BE2C (cell line): ENCODE measurements around the gene EYS.

Experiments
- DNase-seq: peaks from one replicate; pipeline ENCODE4 v3.0.0-alpha.2; 2020
- H3K27me3 ChIP-seq: fragments of 250-450 bp; sonication (Bioruptor Pico); 2 replicates; pipeline ENCODE4 v1.5.1; 2020; ENCODE audit warnings: mild to moderate bottlenecking
- H3K36me3 ChIP-seq: fragments of 250-450 bp; sonication (Bioruptor Pico); 2 replicates; pipeline ENCODE4 v1.5.1; 2020; ENCODE audit warnings: mild to moderate bottlenecking
- H3K4me1 ChIP-seq: fragments of 250-450 bp; sonication (Bioruptor Pico); 2 replicates; pipeline ENCODE4 v1.5.1; 2020
- H3K4me3 ChIP-seq: 2 replicates; pipeline ENCODE4 v1.5.1; 2011; ENCODE audit warnings: low read depth, low read length
- H3K9me3 ChIP-seq: fragments of 250-450 bp; sonication (Bioruptor Pico); 2 replicates; pipeline ENCODE4 v1.5.1; 2020
- TF ChIP-seq, protein P1 (sequence below): IDR thresholded peaks from 2 replicates; pipeline ENCODE4 v1.5.1; 2012; ENCODE audit warnings: mild to moderate bottlenecking, low read depth, low read length

Gene EYS

DNA sequence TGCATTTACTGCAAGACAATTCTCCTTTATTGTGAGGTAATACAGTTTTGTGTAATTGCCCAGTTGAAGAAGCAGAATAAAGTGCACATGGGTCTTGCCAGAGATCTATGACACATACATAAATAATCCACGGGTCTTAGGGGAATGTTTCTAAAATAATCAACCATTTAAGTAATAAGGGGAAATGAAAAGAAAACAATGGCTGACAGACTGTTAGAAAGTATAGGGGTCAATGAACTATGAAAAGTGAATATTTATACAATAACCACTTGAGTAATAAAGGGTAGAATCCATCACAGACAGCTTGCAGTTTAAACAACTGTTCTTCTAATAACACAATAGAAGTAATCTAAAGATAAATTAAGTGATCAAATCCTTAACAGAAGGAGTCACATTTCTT lies 477.2 kb downstream of the EYS start:
- H3K27me3 ChIP-seq = no peaks in the 10 kb centered on the region
- TF ChIP-seq, protein P1, sequence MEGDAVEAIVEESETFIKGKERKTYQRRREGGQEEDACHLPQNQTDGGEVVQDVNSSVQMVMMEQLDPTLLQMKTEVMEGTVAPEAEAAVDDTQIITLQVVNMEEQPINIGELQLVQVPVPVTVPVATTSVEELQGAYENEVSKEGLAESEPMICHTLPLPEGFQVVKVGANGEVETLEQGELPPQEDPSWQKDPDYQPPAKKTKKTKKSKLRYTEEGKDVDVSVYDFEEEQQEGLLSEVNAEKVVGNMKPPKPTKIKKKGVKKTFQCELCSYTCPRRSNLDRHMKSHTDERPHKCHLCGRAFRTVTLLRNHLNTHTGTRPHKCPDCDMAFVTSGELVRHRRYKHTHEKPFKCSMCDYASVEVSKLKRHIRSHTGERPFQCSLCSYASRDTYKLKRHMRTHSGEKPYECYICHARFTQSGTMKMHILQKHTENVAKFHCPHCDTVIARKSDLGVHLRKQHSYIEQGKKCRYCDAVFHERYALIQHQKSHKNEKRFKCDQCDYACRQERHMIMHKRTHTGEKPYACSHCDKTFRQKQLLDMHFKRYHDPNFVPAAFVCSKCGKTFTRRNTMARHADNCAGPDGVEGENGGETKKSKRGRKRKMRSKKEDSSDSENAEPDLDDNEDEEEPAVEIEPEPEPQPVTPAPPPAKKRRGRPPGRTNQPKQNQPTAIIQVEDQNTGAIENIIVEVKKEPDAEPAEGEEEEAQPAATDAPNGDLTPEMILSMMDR = no peak
- no peak overlapping the region for H3K4me3 ChIP-seq
- DNase-seq = no peak
- H3K4me1 ChIP-seq = no peaks in the 10 kb centered on the region; the same call in 1 of the 2 replicates
- H3K36me3 ChIP-seq = no peaks in the 10 kb centered on the region
- H3K9me3 ChIP-seq = no peaks in the 10 kb centered on the region

DNA sequence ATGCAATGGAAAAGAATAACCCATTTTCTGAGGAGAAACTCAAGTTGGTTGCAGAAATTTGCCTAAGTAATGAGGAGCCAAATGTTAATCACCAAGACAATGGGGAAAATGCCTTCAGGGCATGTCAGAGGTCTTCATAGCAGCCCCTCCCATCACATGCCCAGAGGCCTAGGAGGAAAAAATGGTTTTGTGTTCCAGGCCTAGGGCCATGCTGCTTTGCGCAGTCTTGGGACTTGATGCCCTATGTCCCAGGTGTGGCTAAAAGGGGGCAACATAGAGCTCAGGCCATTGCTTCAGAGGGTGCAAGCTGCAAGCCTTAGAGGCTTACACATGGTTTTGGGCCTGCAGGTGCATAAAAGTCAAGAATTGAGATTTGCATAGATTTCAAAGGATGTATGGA lies 485.9 kb downstream of the EYS start:
- Histone ChIP-seq H3K36me3 (no peaks in the 10 kb centered on the region), H3K27me3 (no peaks in the 10 kb centered on the region), H3K4me3 (no peak overlapping the region), H3K9me3 (no peaks in the 10 kb centered on the region), H3K4me1 (no peaks in the 10 kb centered on the region)
- TF ChIP-seq, protein P1 = no peak
- no peak for DNase-seq

DNA sequence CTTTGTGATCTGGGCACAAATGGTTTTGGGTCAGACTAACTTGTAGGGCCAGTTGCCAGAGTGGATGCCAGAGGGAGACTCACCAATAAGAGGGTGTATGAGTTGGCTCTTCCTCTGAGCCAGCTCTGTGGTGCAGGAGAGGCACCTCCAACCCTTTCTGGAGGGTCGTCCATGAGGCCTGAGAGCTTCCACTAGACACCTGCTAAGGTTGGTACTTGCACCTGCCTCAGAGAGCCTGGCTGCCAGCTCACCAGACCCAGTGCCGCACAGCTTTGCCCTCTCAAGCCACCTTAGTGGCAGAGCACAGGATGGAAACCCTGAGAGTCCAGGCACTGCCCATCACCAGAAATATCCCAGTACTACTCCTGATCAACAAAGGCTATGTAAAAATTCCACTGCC lies 504.3 kb downstream of the EYS start:
- H3K4me1 ChIP-seq = no peaks in the 10 kb centered on the region
- H3K9me3 ChIP-seq = no peaks in the 10 kb centered on the region
- TF ChIP-seq, protein P1 = no peak
- no peak overlapping the region for H3K4me3 ChIP-seq
- no peaks in the 10 kb centered on the region for H3K27me3 ChIP-seq
- DNase-seq = no peak
- no peaks in the 10 kb centered on the region for H3K36me3 ChIP-seq

DNA sequence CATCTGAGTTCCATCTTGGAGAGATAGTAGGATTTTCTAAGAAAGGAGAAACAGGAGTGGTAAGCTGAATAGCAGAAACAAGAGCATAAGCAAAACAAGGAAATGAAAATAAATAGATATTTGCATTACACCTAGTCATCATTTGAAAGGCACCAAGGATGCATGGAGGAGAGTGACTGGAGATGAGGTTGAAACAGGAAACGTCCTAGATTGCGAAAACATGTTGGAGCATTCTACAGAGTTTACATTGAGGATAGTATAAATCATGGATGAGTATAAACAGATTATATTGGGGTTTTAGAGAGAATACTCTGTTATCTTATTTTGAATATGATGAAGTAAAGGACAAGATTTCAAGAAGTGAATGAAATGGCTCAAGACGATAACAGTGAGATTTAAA lies 507.3 kb downstream of the EYS start:
- DNase-seq = no peak
- H3K4me1 ChIP-seq = no peaks in the 10 kb centered on the region
- H3K27me3 ChIP-seq = no peaks in the 10 kb centered on the region
- no peak overlapping the region for H3K4me3 ChIP-seq
- H3K9me3 ChIP-seq = no peaks in the 10 kb centered on the region
- H3K36me3 ChIP-seq = no peaks in the 10 kb centered on the region
- TF ChIP-seq, protein P1 = no peak

DNA sequence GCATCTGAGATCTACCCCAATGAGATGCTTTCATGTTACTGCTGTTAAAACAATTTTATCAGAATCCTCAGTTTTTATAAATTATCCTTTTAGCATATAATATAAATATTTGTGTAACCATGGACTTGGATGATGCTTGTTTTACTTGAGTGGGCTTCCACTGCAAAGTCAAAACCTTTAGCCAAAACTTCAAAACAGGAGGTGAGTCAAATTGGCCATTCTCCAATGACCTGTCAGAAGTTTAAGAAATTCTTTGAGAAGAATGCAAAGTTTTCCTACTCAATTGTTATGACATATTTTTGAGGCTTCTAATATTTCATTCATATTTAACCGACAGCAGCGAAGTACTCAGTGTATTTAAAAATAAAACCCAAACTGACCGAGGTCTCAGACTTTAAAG lies 507.9 kb downstream of the EYS start:
- H3K4me1 ChIP-seq = no peaks in the 10 kb centered on the region

DNA sequence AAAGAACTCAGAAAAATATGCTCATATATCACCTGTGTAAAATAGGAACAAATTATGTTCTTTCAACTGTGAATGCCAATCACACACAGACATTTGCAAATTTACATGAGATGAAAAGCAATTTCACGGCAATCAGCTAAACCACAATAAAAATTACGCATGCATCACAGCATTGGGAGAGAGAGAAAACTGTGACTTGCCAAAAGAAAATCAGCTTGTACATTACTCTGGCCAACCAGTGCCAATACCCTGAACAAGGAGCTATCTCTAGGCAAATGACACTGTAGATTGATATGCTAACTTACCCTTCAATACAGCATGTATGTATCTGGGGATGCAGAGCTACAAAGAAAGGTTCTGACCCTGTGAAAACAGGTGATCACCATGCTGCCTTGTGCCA lies 515.6 kb downstream of the EYS start:
- DNase-seq = no peak
- no peaks in the 10 kb centered on the region for H3K9me3 ChIP-seq
- no peaks in the 10 kb centered on the region for H3K36me3 ChIP-seq
- TF ChIP-seq, protein P1 = no peak
- no peaks in the 10 kb centered on the region for H3K4me1 ChIP-seq
- H3K27me3 ChIP-seq = no peaks in the 10 kb centered on the region
- H3K4me3 ChIP-seq = no peak overlapping the region

More for the DNA sequence above, 507.9 kb downstream of the EYS start:
- Histone ChIP-seq H3K9me3 (no peaks in the 10 kb centered on the region), H3K36me3 (no peaks in the 10 kb centered on the region), H3K4me3 (no peak overlapping the region), H3K27me3 (no peaks in the 10 kb centered on the region)
- no peak for DNase-seq
- TF ChIP-seq, protein P1 = no peak
